Cerebellar nuclear complex (tissue), 1 donor: Measurements from ENCODE around the gene TOE1.
A peak's percentile ranks its signal among the peaks of the same experiment; 100 is the strongest.
"Not testable (repeated sequence)": the region's sequence is repeated elsewhere in the genome, so short reads cannot be mapped to it uniquely, and the experiment has no call there.

Experiments
- DNase-seq, 2 experiments: peaks; one replicate each; lab custom pipeline; 2025; lab: John Stamatoyannopoulos, UW

Gene TOE1

GRCh38 chr1:45339789-45340558 is at the start of gene TOE1, which contains the start of gene MUTYH:
TOE1 (plus strand) TSS chr1:45340170; CDS start chr1:45340253, 83 bp downstream.
MUTYH (minus strand) TSS chr1:45340440; CDS start chr1:45334505, 5,935 bp downstream.
- peak; percentile 63 to 80 for DNase-seq

GRCh38 chr1:45291002-45291401 is 49.0 kb upstream of the TOE1 start:
- DNase-seq: not testable (repeated sequence)

- DNase-seq: no peak
Measured at GRCh38 chr1:45291716-45292115, 48.3 kb upstream of the TOE1 start.

DNA sequence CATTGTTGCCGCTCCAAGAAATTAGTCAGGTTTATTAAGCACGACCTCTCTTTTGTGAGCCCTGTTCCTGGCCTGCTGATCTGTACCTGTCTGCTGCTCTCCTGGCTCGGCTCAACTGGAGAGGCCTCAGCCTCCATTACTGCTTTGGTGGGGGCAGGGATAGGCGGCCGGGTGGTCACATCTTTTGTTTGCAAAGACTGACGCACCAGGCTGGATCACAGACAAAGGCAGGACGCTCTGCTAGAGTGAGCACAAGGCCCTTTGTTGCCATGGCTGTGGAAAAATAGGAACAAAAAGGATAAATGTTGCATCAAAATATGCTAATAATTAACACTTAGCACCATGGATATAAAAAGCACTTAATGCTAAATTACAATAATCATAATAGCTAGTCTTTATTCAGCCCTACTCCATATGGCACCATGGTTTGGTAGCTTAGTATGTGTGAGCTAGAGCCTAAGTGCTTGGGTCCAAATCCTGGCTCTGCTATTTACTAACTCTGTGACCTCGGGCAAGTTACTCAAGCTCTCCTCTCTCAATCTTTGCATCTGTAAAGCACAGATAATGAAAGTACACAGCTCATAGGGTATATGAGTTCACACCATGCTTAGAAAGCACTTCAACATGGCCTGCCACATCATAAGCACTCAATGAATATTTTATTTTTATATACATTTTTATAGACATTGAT is 42.2 kb upstream of the TOE1 start:
- no peak for DNase-seq

GRCh38 chr1:45299296-45299695 is 40.7 kb upstream of the TOE1 start:
- DNase-seq: no peak

DNA sequence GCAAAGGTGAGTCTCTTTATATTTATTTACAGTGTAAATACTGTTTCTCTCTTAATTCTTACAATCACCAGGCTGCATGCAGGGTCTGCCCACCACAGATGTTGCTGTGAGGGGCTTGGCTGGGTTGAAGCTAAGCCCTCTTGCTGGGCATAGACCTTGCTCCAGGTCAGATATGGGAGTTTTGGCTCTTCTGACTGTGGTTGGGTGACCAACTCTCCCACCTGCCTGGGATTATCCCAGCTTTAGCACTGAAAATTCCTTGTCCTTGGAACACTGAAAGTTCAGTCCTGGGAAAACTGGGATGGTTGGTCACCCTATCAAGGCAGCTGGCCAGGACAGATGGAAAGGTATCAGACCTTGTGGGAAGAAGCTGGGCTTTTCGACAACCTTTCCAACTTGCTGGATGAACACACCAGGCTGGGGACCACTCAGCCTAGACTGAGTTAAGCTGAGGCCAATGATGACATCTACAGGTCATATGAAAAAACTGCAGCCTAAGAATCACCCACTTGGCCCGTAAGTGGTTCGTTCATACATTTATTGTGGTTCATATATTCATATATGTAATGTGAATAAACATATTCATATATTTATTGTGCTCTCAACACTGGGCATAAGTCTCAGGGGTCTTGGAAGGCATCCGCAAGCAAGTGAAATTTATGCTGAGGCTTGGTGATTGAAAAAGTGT is 39.8 kb upstream of the TOE1 start:
- DNase-seq: peak in 1 of 2 experiments; percentile 11

DNA sequence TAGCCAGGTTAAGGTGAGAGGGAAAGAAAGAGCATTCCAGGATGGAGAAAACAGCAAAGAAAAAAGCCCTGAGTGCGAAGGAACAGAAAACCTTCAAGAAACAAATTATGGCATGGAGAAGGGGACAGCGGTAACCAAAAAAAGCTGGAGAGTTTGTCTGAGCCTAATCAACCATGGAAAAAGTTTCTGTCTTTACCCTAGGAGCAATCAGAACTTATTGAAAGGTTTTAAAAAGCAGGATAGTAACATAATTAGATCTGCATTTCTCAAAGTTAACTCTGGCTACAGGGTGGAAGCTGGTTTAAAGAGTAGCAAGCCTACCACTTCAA is 39.3 kb upstream of the TOE1 start:
- no peak for DNase-seq

DNA sequence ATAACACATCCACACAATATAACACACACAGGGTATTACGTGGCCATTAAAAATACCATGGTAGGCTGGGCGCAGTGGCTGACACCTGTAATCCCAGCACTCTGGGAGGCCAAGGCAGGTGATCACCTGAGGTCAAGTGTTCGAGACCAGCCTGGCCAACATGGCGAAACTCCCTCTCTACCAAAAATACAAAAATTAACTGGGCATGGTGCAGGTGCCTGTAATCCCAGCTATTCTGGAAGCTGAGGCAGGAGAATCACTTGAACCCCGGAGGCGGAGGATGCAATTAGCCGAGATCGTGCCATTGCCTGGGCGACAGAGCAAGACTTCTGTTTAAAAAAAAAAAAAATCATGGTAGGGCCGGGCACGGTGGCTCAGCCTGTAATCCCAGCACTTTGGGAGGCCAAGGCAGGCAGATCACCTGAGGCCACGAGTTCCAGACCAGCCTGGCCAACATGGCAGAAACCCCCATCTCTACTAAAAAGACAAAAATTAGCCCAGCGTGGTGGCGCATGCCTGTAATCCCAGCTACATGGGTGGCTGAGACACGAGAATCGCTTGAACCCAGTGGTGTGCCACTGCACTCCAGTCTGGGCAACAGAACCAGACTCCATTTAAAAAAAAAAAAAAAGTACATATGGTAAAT is 37.3 kb upstream of the TOE1 start:
- DNase-seq: no peak

DNA sequence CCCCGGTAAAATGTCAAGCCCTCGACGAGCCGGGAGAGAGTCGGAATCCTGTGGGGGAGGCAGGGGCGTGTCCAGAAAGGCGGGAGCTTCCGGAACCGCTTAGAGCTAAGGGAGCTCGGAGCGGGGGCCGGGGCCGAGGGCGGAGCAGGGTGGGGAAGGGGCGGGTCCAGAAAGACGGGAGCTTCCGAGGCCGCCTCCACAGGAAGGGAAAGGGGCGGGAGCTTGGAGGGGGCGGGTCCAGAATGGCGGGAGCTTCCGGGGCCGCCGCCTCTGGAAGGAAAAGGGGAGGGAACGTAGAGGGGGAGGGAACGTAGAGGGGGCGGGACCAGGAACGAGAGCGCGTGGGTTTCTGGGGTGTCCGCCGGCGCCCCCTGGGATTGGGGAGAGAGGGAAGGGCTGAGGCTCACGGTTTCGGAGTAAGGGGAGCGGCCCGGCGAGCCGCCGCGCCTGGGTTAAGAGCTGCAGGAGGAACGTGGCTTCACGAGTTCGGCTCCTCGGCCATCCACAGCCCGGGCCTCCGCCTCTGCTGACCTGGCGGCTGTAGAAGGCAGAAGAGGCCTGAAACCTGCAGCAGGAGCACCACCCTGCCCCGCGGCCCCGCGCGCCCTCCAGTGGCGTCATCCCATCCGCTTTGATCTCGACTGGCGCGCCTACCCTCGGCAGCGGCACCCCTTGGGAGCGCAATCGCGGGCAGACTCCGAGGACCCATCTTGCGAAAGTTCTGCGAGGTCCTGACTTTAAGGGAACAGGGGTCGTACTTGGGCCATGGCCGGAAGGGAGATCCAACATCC is 36.3 kb upstream of the TOE1 start:
- DNase-seq: peak; percentile 90

DNA sequence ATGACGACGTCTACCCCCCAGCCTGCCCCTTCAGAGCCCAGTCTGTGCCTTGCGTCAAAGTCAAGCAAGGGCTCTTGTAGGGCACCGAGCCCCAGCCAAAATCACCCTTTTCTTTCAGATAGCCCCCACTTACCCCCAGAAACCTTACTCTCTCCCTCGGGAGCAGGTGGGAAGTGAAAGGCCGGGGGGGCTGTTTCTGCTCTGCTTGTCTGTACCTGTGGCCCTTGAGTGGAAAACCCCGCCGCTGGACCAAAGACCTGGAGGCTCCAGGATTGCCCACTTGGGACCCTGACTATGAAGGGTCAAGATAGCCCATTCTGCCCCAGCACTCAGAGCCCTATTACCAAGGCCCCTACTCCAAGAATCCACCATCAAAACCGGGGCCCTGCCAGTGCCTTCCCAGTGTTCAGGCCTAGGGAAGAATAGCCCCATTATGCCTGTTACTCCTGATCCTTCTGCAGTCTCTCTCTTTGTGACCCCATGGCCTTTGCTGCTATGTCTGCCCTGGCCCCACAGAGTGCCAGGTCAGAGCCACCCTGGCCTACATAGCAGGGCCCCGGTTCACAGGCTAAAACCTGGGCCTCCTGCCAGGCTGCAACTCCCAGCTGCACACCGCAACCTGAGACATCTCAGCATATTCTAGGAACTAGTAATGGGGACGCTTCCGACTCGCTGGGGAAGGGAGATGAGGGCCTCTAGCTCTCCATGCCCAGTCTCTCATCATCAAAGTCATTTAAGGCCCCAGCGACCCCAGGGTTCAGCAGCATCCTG is 35.5 kb upstream of the TOE1 start:
- no peak for DNase-seq

- DNase-seq: no peak
Measured at GRCh38 chr1:45305231-45305630, 34.7 kb upstream of the TOE1 start.

DNA sequence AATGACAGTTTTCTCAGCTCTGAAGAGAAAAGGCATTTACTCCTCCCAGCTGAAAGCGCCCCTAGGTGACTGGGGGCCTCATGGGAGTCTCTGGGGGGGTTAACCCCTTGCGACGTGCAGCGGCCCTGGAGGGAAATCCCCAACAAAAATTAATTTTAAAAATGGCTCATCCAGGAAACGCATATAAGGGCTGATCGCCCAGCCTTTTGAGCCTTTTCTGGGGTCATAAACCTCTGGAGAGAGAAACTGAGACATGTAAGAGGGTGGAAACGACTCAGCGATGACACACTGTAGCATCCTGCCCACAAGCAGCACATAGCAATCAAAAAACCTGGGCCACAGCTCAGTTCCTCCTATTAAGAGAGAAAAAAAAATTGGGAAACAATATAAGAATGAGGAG is 33.7 kb upstream of the TOE1 start:
- no peak for DNase-seq

DNA sequence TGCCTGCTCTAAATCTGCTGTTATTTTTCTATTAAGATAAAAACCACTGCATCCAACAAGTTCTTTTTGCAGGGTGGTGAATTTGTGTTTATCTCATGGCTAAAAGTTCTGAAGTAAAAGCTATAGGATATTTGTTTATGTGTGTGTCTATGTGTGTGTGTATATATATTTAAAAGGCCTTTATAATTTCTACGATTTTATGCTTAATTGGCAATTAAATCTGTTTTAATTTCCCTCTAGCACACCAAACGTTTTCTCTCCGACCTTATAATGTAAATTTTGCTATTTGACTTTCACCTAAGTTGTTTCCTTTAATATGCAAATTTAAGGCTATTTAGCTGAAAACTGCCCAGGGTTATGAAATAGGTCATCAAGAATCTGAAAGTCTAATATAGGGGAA is 33.1 kb upstream of the TOE1 start:
- no peak for DNase-seq

DNA sequence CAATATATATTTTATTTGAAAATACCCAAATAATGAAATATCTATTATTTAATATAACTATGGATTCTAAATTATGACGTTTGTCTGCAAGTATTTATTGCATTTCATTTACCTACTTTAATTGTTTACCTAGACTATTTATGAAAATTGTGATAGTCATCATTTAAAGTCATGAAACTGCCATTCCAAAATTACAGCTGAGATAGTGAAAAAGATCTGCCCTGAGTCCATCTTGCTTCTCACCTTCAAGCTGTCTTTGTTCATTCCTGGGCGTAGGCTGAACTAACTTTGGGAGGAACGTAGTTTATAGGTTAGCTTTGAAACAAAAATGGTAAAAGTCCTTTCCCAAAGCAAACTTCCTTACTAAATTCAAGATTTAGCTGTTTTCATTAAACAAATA is 25.7 kb upstream of the TOE1 start:
- DNase-seq: no peak

DNA sequence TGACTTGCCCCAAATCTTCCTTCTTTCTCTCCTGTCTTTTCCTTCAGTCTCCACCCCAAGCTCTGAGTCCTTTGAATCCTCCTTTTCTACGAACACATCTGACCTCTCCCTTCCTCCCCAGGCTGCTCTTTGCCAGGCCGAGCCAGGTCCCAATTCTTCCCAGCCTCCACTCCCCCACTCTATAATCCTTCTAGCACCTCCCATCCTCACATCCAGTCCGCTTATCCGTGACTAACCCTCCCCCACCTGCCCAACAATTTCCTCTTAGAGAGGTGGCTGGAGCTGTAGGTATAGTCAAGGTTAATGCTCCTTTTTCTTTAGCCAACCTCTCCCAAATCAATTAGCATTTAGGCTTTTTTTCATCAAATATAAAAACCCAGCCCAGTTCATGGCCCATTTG is 22.8 kb upstream of the TOE1 start:
- no peak for DNase-seq

DNA sequence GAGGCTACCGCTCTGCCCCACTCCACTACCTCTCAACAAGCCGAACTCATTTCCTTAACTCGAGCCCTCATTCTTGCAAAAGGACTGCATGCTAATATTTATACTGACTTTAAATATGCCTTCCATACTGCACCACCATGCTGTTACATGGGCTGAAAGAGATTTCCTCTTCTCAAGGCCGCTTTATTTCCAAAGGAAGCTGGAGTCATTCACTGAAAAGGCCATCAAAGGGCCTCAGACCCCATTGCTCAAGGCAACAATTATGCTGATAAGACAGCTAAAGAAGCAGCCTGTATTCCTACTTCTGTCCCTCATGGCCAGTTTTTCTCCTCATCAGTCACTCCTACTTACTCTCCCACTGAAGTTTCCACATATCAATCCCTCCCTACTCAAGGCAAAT is 20.2 kb upstream of the TOE1 start:
- no peak for DNase-seq

- no peak for DNase-seq
Measured at GRCh38 chr1:45321444-45321843, 18.5 kb upstream of the TOE1 start.

- no peak for DNase-seq
Measured at GRCh38 chr1:45322486-45323040, 17.4 kb upstream of the TOE1 start.

DNA sequence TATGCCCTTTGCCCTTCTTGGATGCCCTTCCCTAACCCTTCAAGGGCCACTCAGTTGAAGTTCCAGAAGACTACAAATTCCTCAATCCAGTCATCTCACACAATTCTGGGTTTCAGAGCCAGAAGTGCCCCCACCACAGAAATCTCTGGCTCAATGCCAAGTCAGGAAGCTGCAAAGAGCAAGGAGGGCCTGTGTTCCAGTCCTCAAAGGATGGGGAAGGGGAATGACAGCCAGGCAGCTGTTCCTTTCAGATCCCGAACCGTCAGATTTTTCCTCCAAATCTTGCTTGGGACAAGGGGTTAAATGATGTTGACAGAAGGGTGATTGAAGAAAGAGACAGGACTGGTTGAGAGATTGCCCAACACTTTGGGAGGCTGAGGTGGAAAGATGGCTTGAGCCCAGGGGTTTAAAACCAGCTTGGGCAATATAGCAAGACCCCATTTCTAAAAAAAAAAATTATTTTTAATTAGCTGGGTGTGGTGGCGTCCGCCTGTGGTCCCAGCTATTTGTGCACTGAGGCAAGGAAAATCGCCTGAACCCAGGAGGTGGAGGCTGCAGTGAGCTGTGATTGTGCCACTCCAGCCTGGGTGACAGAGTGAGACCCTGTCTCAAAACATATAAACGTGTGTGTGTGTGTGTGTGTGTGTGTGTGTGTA is 14.0 kb upstream of the TOE1 start:
- DNase-seq: no peak
